Neuronal stem cell (in vitro differentiated cells): Measurements from ENCODE around the gene FGGY.

Source experiments
- DNase-seq: peaks from one replicate; pipeline ENCODE4 v3.0.0-alpha.2; 2013; ENCODE audit warnings: low spot score
- H2AFZ ChIP-seq: one replicate; pipeline ENCODE4 v1.6.1; 2013; ENCODE audit warnings: mild to moderate bottlenecking, low read length, inconsistent platforms
- H2AK5ac ChIP-seq: 2 replicates; pipeline ENCODE4 v1.6.1; 2013; ENCODE audit warnings: low read depth, mild to moderate bottlenecking, inconsistent platforms, low read length, moderate library complexity, mixed read lengths
- H2BK120ac ChIP-seq: 2 replicates; pipeline ENCODE4 v1.6.1; 2013; ENCODE audit warnings: low read depth, mild to moderate bottlenecking, inconsistent platforms, low read length, moderate library complexity, mixed read lengths
- H2BK12ac ChIP-seq: one replicate; pipeline ENCODE4 v1.6.1; 2013; ENCODE audit warnings: low read length, inconsistent platforms
- H2BK15ac ChIP-seq: 2 replicates; pipeline ENCODE4 v1.6.1; 2013; ENCODE audit warnings: mild to moderate bottlenecking, low read length, inconsistent platforms, mixed read lengths
- H2BK5ac ChIP-seq: one replicate; pipeline ENCODE4 v1.6.1; 2013; ENCODE audit warnings: inconsistent platforms, mild to moderate bottlenecking, low read length, moderate library complexity
- H3K14ac ChIP-seq: one replicate; pipeline ENCODE4 v1.6.1; 2013; ENCODE audit warnings: low read length, inconsistent platforms
- H3K18ac ChIP-seq: 2 replicates; pipeline ENCODE4 v1.6.1; 2013; ENCODE audit warnings: low read length, inconsistent platforms
- H3K23ac ChIP-seq: 2 replicates; pipeline ENCODE4 v1.6.1; 2013; ENCODE audit warnings: low read depth, mild to moderate bottlenecking, mixed read lengths, low read length, inconsistent platforms; ENCODE audit not compliant: poor library complexity
- H3K27ac ChIP-seq: replicated peaks from 3 replicates; pipeline ENCODE4 v1.5.1; 2013; ENCODE audit warnings: low read length, inconsistent platforms
- H3K27me3 ChIP-seq, 3 experiments: 2 replicates each; pipeline ENCODE4 v1.6.1; 2013; ENCODE audit warnings: low read length in 3 of 3, mild to moderate bottlenecking in 2 of 3, inconsistent platforms in 1 of 3, low read depth in 1 of 3, mixed read lengths in 1 of 3, moderate library complexity in 1 of 3; ENCODE audit not compliant: control insufficient read depth in 3 of 3, insufficient read depth in 3 of 3
- H3K36me3 ChIP-seq, 2 donors: replicated peaks in 1 of 2; 2 replicates each; pipeline ENCODE4 v1.6.1; 2013; ENCODE audit warnings: low read length in 2 of 2; ENCODE audit not compliant: control insufficient read depth in 2 of 2, insufficient read depth in 2 of 2
- H3K4ac ChIP-seq: 2 replicates; pipeline ENCODE4 v1.6.1; 2013; ENCODE audit warnings: inconsistent platforms, mild to moderate bottlenecking, low read length, moderate library complexity
- H3K4me1 ChIP-seq, 2 donors: 1 replicate in 1 of 2; 2 replicates in 1 of 2; pipeline ENCODE4 v1.6.1; 2013; ENCODE audit warnings: low read length in 2 of 2, low read depth in 1 of 2; ENCODE audit not compliant: control insufficient read depth in 2 of 2, insufficient read depth in 1 of 2
- H3K4me2 ChIP-seq: one replicate; pipeline ENCODE4 v1.6.1; 2013; ENCODE audit warnings: mild to moderate bottlenecking, low read length, inconsistent platforms; ENCODE audit not compliant: insufficient read depth, poor library complexity, severe bottlenecking
- H3K4me3 ChIP-seq, 2 donors: 2 replicates each; pipeline ENCODE4 v1.5.1; 2013; ENCODE audit warnings: low read length in 2 of 2, mild to moderate bottlenecking in 2 of 2, inconsistent platforms in 1 of 2, moderate library complexity in 1 of 2
- H3K79me1 ChIP-seq: one replicate; pipeline ENCODE4 v1.6.1; 2013; ENCODE audit warnings: low read depth, mild to moderate bottlenecking, inconsistent platforms, low read length, moderate library complexity
- H3K9ac ChIP-seq: one replicate; pipeline ENCODE4 v1.6.1; 2013; ENCODE audit warnings: mild to moderate bottlenecking, low read depth, low read length, inconsistent platforms; ENCODE audit not compliant: poor library complexity
- H3K9me3 ChIP-seq, 2 donors: replicated peaks in 1 of 2; 2 replicates each; pipeline versions ENCODE3 to v1.6.1; 2013; ENCODE audit warnings: low read length in 2 of 2, mild to moderate bottlenecking in 2 of 2, inconsistent platforms in 1 of 2, low read depth in 1 of 2, mixed read lengths in 1 of 2, moderate library complexity in 1 of 2; ENCODE audit not compliant: control insufficient read depth in 2 of 2, insufficient read depth in 1 of 2
- H4K8ac ChIP-seq: one replicate; pipeline ENCODE4 v1.6.1; 2013; ENCODE audit warnings: low read depth, mild to moderate bottlenecking, inconsistent platforms, low read length, moderate library complexity
- H4K91ac ChIP-seq: one replicate; pipeline ENCODE4 v1.6.1; 2013; ENCODE audit warnings: low read length, low read depth, mild to moderate bottlenecking, inconsistent platforms; ENCODE audit not compliant: poor library complexity
- WGBS, 2 donors: extraction: QIAGEN DNeasy Blood & Tissue Kit; methylation state at CpG; one replicate each; pipeline ENCODE4 v1.1.7; 2013; ENCODE audit warnings: missing lambda C conversion rate in 2 of 2, mixed read lengths in 1 of 2; ENCODE audit not compliant: insufficient read length in 2 of 2, insufficient replicate concordance in 1 of 2; ENCODE audit errors: extremely low coverage in 2 of 2; 5-methylcytosine and 5-hydroxymethylcytosine counted together

The FGGY gene

DNA sequence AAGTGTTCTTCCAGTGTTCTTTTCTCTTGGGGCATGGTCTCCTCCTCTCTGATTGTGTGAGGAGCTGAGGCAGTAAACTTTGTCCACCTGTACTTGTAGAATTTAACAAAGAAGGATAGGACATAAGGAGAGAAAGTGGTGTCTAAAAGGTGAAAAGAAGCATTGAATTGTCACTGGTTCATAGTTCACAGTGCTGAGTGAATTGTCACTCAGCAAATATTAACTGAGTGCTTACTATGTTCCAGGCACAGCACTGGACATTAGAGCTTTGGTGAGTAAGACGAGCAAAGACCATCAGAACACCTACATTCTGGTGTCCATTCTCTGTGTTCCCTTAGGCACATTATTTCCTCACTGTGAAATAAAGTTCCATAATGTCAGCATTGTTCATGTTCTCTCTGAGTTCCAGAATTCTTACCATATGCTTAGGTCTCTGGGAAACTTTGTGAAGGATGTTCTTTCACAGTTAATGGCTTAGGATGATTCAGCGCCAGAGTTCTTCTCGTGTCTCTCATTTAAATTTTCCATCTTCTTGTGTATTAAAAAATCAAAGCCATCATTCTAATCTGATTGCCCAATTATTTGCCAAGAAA lies 361.1 kb downstream of the FGGY start:
- Histone ChIP-seq H4K91ac (no peak overlapping the region), H2BK120ac (no peak overlapping the region), H3K4me2 (no peak overlapping the region), H3K27me3 (no peaks in the 10 kb centered on the region), H2AFZ (no peak overlapping the region), H3K4ac (no peak overlapping the region), H3K18ac (no peak overlapping the region), H3K23ac (no peak overlapping the region), H3K9ac (no peak overlapping the region), H3K27ac (no peak overlapping the region), H3K79me1 (no peaks in the 10 kb centered on the region), H2BK5ac (no peak overlapping the region), H3K9me3 (peaks cover 1 to 8% of the 10 kb centered on the region in 2 donors), H3K14ac (no peak overlapping the region), H3K36me3 (peaks cover 0 to 2% of the 10 kb centered on the region in 2 donors), H3K4me1 (no peaks in the 10 kb centered on the region), H3K4me3 (no peak overlapping the region), H2BK12ac (no peak overlapping the region), H4K8ac (no peak overlapping the region), H2BK15ac (no peak overlapping the region), H2AK5ac (no peak overlapping the region)
- WGBS, 2 donors, result no CpG with 5 or more reads among the region's 3 CpGs
- no peak for DNase-seq

DNA sequence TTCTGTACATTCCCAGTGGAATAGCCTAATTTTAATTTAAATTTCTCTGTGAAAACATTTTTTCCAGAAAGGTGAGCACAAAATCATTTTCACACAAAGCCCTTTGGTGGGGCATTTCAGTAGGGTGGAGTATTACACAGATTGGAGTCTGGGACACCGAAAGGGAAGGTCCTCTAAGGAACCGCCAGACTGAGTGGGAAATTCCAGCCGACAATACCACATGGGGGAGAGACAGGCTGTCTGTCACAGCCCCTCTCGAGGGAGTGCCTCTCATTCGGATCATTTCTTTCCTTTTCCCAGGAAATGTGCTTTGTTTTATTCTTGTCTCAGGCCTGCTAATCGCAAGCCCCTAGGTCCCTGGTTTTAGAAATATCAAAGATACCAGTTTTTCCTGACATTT lies 367.3 kb downstream of the FGGY start:
- Histone ChIP-seq H2BK120ac (no peak overlapping the region), H2BK15ac (no peak overlapping the region), H2AK5ac (no peak overlapping the region), H2AFZ (no peak overlapping the region), H2BK5ac (no peak overlapping the region), H3K27me3 (no peaks in the 10 kb centered on the region), H3K27ac (no peak overlapping the region), H3K79me1 (no peaks in the 10 kb centered on the region), H3K14ac (no peak overlapping the region), H3K4me3 (no peak overlapping the region), H3K4ac (no peak overlapping the region), H2BK12ac (no peak overlapping the region), H3K9ac (no peak overlapping the region), H3K4me2 (no peak overlapping the region), H3K18ac (no peak overlapping the region), H3K9me3 (peaks cover 2% of the 10 kb centered on the region in 2 donors), H3K36me3 (no peaks in the 10 kb centered on the region), H3K23ac (no peak overlapping the region), H4K8ac (no peak overlapping the region), H3K4me1 (peaks cover 3 to 5% of the 10 kb centered on the region in 2 donors), H4K91ac (no peak overlapping the region)
- no CpG with 5 or more reads among the region's 6 CpGs for WGBS, 2 donors
- DNase-seq, result no peak

DNA sequence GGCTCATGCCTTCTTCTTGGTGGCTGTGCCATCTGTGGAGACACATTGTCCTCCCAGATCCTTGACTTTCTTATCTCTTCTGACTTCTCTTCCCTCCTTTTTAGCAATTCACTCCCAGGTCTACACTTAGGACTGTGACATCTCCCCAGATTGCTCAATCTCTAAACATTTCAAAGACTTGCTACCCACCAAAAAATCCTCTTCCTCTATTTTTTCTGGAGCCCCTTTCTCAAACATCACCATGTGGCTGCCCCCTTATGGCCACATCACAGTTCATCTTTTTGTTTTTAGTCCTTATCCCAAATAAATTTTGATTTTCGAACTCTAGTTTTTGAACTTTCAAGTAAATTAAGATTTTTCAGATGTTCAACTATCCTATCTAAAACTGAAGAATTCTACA lies 369.2 kb downstream of the FGGY start:
- no peak overlapping the region for H4K91ac ChIP-seq
- H3K27me3 ChIP-seq, result no peaks in the 10 kb centered on the region
- H3K4me1 ChIP-seq, result peaks cover 11 to 14% of the 10 kb centered on the region in 2 donors
- no peak for DNase-seq
- WGBS, 2 donors, result no CpG with 5 or more reads among the region's 1 CpG
- H3K36me3 ChIP-seq, result no peaks in the 10 kb centered on the region
- H2BK12ac ChIP-seq, result no peak overlapping the region
- no peak overlapping the region for H3K14ac ChIP-seq
- H3K27ac ChIP-seq, result no peak overlapping the region
- H3K23ac ChIP-seq, result no peak overlapping the region
- no peak overlapping the region for H3K4me2 ChIP-seq
- H3K4me3 ChIP-seq, result no peak overlapping the region
- H2BK120ac ChIP-seq, result no peak overlapping the region
- H4K8ac ChIP-seq, result no peak overlapping the region
- H3K79me1 ChIP-seq, result no peaks in the 10 kb centered on the region
- H3K18ac ChIP-seq, result no peak overlapping the region
- no peak overlapping the region for H2BK15ac ChIP-seq
- no peak overlapping the region for H3K4ac ChIP-seq
- peaks cover 2% of the 10 kb centered on the region in 2 donors for H3K9me3 ChIP-seq
- H2AK5ac ChIP-seq, result no peak overlapping the region
- no peak overlapping the region for H3K9ac ChIP-seq
- no peak overlapping the region for H2BK5ac ChIP-seq
- no peak overlapping the region for H2AFZ ChIP-seq

DNA sequence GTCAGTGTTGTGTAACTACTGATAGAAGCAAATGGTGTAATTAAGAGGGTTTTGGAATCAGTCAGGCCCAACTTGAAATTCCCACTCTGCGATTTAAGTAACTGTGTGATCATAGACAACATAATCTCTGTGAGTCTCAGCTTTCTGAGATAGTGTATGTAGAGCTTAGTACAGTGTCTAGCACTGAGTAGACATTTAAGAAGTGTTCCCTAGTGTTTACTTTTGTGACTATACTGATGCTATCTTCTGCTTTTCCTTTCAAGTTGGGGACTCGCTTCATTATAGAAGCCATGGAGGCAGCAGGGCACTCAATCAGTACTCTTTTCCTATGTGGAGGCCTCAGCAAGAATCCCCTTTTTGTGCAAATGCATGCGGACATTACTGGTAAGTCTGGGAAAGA lies 370.1 kb downstream of the FGGY start:
- Histone ChIP-seq H3K36me3 (no peaks in the 10 kb centered on the region), H2AFZ (no peak overlapping the region), H3K4me2 (no peak overlapping the region), H2BK12ac (no peak overlapping the region), H3K9ac (no peak overlapping the region), H3K9me3 (peaks cover 2% of the 10 kb centered on the region in 2 donors), H3K18ac (no peak overlapping the region), H3K23ac (no peak overlapping the region), H2BK15ac (no peak overlapping the region), H3K27ac (no peak overlapping the region), H3K4me3 (no peak overlapping the region), H3K27me3 (no peaks in the 10 kb centered on the region), H2AK5ac (no peak overlapping the region), H3K4me1 (peaks cover 11 to 15% of the 10 kb centered on the region in 2 donors), H3K4ac (no peak overlapping the region), H3K14ac (no peak overlapping the region), H2BK120ac (no peak overlapping the region), H4K8ac (no peak overlapping the region), H4K91ac (no peak overlapping the region), H2BK5ac (no peak overlapping the region), H3K79me1 (no peaks in the 10 kb centered on the region)
- no CpG with 5 or more reads among the region's 3 CpGs for WGBS, 2 donors
- no peak for DNase-seq
